H9 (cell line): Measurements from ENCODE around the gene PDE7B. TPM values are rescaled to one million over a fixed set of nuclear protein-coding genes. Genes with fewer than 3 reads are reported as not detected.

Experiments used
- DNase-seq: peaks from one replicate; pipeline ENCODE4 v3.0.0-alpha.2; 2017
- H2AFZ ChIP-seq: one replicate; pipeline ENCODE4 v1.6.1; 2013; ENCODE audit warnings: mild to moderate bottlenecking, low read length, control low read depth, moderate library complexity
- H2AK5ac ChIP-seq: 2 replicates; pipeline ENCODE4 v1.6.1; 2013; ENCODE audit warnings: low read length, control low read depth, mixed read lengths; ENCODE audit not compliant: insufficient read length
- H2BK120ac ChIP-seq: one replicate; pipeline ENCODE4 v1.6.1; 2013; ENCODE audit warnings: low read depth, mild to moderate bottlenecking, low read length, control low read depth, inconsistent platforms; ENCODE audit not compliant: poor library complexity, severe bottlenecking
- H2BK12ac ChIP-seq: 2 replicates; pipeline ENCODE4 v1.6.1; 2013; ENCODE audit warnings: low read length, control low read depth, mixed read lengths, low read depth; ENCODE audit not compliant: insufficient read length
- H2BK15ac ChIP-seq: 2 replicates; pipeline ENCODE4 v1.6.1; 2013; ENCODE audit warnings: low read depth, low read length, control low read depth
- H2BK20ac ChIP-seq: one replicate; pipeline ENCODE4 v1.6.1; 2013; ENCODE audit warnings: low read depth, mild to moderate bottlenecking, low read length, control low read depth, inconsistent platforms; ENCODE audit not compliant: poor library complexity, severe bottlenecking
- H2BK5ac ChIP-seq: 2 replicates; pipeline ENCODE4 v1.6.1; 2013; ENCODE audit warnings: low read length, control low read depth, mixed read lengths; ENCODE audit not compliant: insufficient read length
- H3K14ac ChIP-seq: 2 replicates; pipeline ENCODE4 v1.6.1; 2013; ENCODE audit warnings: low read length, control low read depth; ENCODE audit not compliant: insufficient read depth
- H3K18ac ChIP-seq: 2 replicates; pipeline ENCODE4 v1.6.1; 2013; ENCODE audit warnings: low read depth, mild to moderate bottlenecking, mixed read lengths, low read length, control low read depth; ENCODE audit not compliant: insufficient read length
- H3K23ac ChIP-seq: 2 replicates; pipeline ENCODE4 v1.6.1; 2013; ENCODE audit warnings: low read length, control low read depth, mixed read lengths, low read depth; ENCODE audit not compliant: insufficient read length
- H3K23me2 ChIP-seq: 2 replicates; pipeline ENCODE4 v1.6.1; 2013; ENCODE audit warnings: low read depth, mild to moderate bottlenecking, mixed read lengths, low read length, control low read depth; ENCODE audit not compliant: insufficient read length, poor library complexity, severe bottlenecking
- H3K27ac ChIP-seq: 2 replicates; pipeline ENCODE4 v1.5.1; 2013; ENCODE audit warnings: low read length, control low read depth, mixed read lengths, low read depth; ENCODE audit not compliant: insufficient read length
- H3K27me3 ChIP-seq: 2 replicates; pipeline ENCODE4 v1.6.1; 2013; ENCODE audit warnings: low read length, control low read depth, inconsistent platforms; ENCODE audit not compliant: insufficient read depth
- H3K4ac ChIP-seq: 2 replicates; pipeline ENCODE4 v1.6.1; 2013; ENCODE audit warnings: low read depth, mild to moderate bottlenecking, control low read depth, inconsistent platforms, low read length, moderate library complexity
- H3K4me1 ChIP-seq: 2 replicates; pipeline ENCODE4 v1.6.1; 2013; ENCODE audit warnings: low read length, control low read depth, inconsistent platforms; ENCODE audit not compliant: insufficient read depth
- H3K4me2 ChIP-seq: 2 replicates; pipeline ENCODE4 v1.6.1; 2013; ENCODE audit warnings: low read length, control low read depth, mixed read lengths; ENCODE audit not compliant: insufficient read length, insufficient read depth
- H3K56ac ChIP-seq: 2 replicates; pipeline ENCODE4 v1.6.1; 2013; ENCODE audit warnings: low read depth, mild to moderate bottlenecking, mixed read lengths, low read length, control low read depth; ENCODE audit not compliant: insufficient read length
- H3K79me1 ChIP-seq: 2 replicates; pipeline ENCODE4 v1.6.1; 2013; ENCODE audit warnings: low read depth, mild to moderate bottlenecking, moderate library complexity, low read length, control low read depth, inconsistent platforms; ENCODE audit not compliant: insufficient read depth, poor library complexity, severe bottlenecking
- H3K79me2 ChIP-seq: 2 replicates; pipeline ENCODE4 v1.6.1; 2013; ENCODE audit warnings: low read length, control low read depth, inconsistent platforms; ENCODE audit not compliant: insufficient read depth
- H3K9ac ChIP-seq: 2 replicates; pipeline ENCODE4 v1.6.1; 2013; ENCODE audit warnings: low read length, control low read depth, mixed read lengths; ENCODE audit not compliant: insufficient read length; ENCODE audit errors: extremely low read depth
- H3K9me3 ChIP-seq: one replicate; pipeline ENCODE4 v1.6.1; 2013; ENCODE audit warnings: low read depth, low read length, inconsistent platforms; ENCODE audit not compliant: control insufficient read depth
- H3T11ph ChIP-seq: one replicate; pipeline ENCODE4 v1.6.1; 2013; ENCODE audit warnings: mild to moderate bottlenecking, low read length, control low read depth, inconsistent platforms
- H4K20me1 ChIP-seq: one replicate; pipeline ENCODE4 v1.6.1; 2013; ENCODE audit not compliant: control insufficient read depth, insufficient read length, insufficient read depth
- H4K5ac ChIP-seq: 2 replicates; pipeline ENCODE4 v1.6.1; 2013; ENCODE audit warnings: low read depth, mild to moderate bottlenecking, mixed read lengths, low read length, control low read depth; ENCODE audit not compliant: insufficient read length
- H4K8ac ChIP-seq: replicated peaks from 2 replicates; pipeline ENCODE4 v1.6.1; 2013; ENCODE audit warnings: low read length, control low read depth, mixed read lengths, low read depth; ENCODE audit not compliant: insufficient read length
- H4K91ac ChIP-seq: 2 replicates; pipeline ENCODE4 v1.6.1; 2013; ENCODE audit warnings: low read depth, mild to moderate bottlenecking, moderate library complexity, mixed read lengths, low read length, control low read depth; ENCODE audit not compliant: insufficient read length
- H3K27ac Mint-ChIP-seq, 3 experiments: 2 replicates in 2 of 3; 3 replicates in 1 of 3; pipeline ENCODE4 v1.8.0; 2020 to 2021; ENCODE audit warnings: mixed read lengths in 3 of 3, mild to moderate bottlenecking in 1 of 3, moderate library complexity in 1 of 3
- H3K27me3 Mint-ChIP-seq: 2 replicates; pipeline ENCODE4 v1.8.0; 2021; ENCODE audit warnings: low read depth, mild to moderate bottlenecking, moderate library complexity, mixed read lengths
- H3K36me3 Mint-ChIP-seq, 3 experiments: 2 replicates in 2 of 3; 3 replicates in 1 of 3; pipeline ENCODE4 v1.8.0; 2020 to 2021; ENCODE audit warnings: low read depth in 3 of 3, mixed read lengths in 3 of 3; ENCODE audit not compliant: insufficient read depth in 1 of 3
- H3K4me1 Mint-ChIP-seq, 2 experiments: 2 replicates each; pipeline ENCODE4 v1.8.0; 2020; ENCODE audit warnings: mixed read lengths in 2 of 2
- H3K4me3 Mint-ChIP-seq, 2 experiments: 2 replicates in 1 of 2; 3 replicates in 1 of 2; pipeline ENCODE4 v1.8.0; 2020 to 2021; ENCODE audit warnings: mild to moderate bottlenecking in 2 of 2, mixed read lengths in 2 of 2, moderate library complexity in 1 of 2
- H3K9me3 Mint-ChIP-seq, 2 experiments: 2 replicates in 1 of 2; 3 replicates in 1 of 2; pipeline ENCODE4 v1.8.0; 2020; ENCODE audit warnings: mild to moderate bottlenecking in 2 of 2, mixed read lengths in 2 of 2, moderate library complexity in 1 of 2
- CTCF ChIP-seq: fragments of 200-600 bp; sonication (generic); conservative IDR thresholded peaks from 3 replicates; pipeline ENCODE4 v1.8.0; 2021; ENCODE audit warnings: antibody characterized with exemption, mild to moderate bottlenecking
- total RNA-seq: library from RNA; stranded (reverse); gene quantifications from 2 replicates; pipeline ENCODE4 v1.2.1, GENCODE V29; 2021

PDE7B gene
- total RNA-seq, 1 experiment from 2014 or later: not detected

DNA sequence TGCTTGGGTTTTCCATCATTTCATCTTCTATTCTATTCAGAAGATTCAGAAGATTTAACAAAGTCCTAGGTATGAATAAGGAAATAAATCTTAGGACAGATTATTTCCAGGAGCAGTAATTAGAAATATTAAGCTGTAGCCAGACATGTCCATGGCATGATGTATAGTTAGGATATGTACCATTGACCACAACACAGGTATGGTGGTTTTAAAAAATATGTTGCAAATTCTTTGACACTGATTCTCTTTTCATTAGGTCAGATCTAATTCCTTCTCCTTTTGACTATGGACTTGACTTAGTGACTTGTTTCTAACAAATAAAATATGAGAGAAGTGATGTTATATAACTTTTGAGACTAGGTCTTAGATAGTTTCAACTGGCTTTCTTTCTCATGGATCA, 23.5 kb upstream of the PDE7B start:
- H4K20me1 ChIP-seq: no peaks in the 10 kb centered on the region
- Mint-ChIP-seq H3K27me3 (no peaks in the 10 kb centered on the region), H3K9me3 (peaks cover 0 to 3% of the 10 kb centered on the region in 2 experiments; a peak in 1 of 5 replicates), H3K27ac (no peak overlapping the region), H3K4me1 (peaks cover 12 to 13% of the 10 kb centered on the region in 2 experiments), H3K4me3 (no peak overlapping the region), H3K36me3 (peaks cover 0 to 4% (median 0%) of the 10 kb centered on the region in 3 experiments; a peak in 2 of 7 replicates)
- no peaks in the 10 kb centered on the region; the same call in 1 of the 2 replicates for H3K4me1 ChIP-seq
- H4K8ac ChIP-seq: no peak overlapping the region
- H4K91ac ChIP-seq: no peak overlapping the region
- H2AK5ac ChIP-seq: no peak overlapping the region
- no peak overlapping the region for H3K4ac ChIP-seq
- H3K27ac ChIP-seq: no peak overlapping the region
- H2BK12ac ChIP-seq: no peak overlapping the region
- H2BK20ac ChIP-seq: no peak overlapping the region
- no peaks in the 10 kb centered on the region for H3K79me2 ChIP-seq
- DNase-seq: no peak
- H2BK5ac ChIP-seq: no peak overlapping the region
- H3T11ph ChIP-seq: no peak overlapping the region
- H2BK120ac ChIP-seq: no peak overlapping the region
- no peak for TF ChIP-seq CTCF
- no peak overlapping the region for H3K4me2 ChIP-seq
- no peak overlapping the region for H3K18ac ChIP-seq
- H3K14ac ChIP-seq: no peak overlapping the region
- H4K5ac ChIP-seq: no peak overlapping the region
- H3K27me3 ChIP-seq: no peaks in the 10 kb centered on the region
- no peak overlapping the region for H3K23ac ChIP-seq
- no peaks in the 10 kb centered on the region for H3K79me1 ChIP-seq
- H2AFZ ChIP-seq: no peak overlapping the region
- H3K9me3 ChIP-seq: no peaks in the 10 kb centered on the region
- H3K23me2 ChIP-seq: no peaks in the 10 kb centered on the region
- H2BK15ac ChIP-seq: no peak overlapping the region
- H3K9ac ChIP-seq: no peak overlapping the region
- no peak overlapping the region for H3K56ac ChIP-seq
